Ectodermal cell (in vitro differentiated cells): Measurements from ENCODE around the gene SIL1.

Experiments used
- H3K27ac ChIP-seq: 2 replicates; pipeline ENCODE4 v1.7.0; 2013; ENCODE audit warnings: mild to moderate bottlenecking, low read depth, low read length; ENCODE audit not compliant: insufficient read depth, poor library complexity, severe bottlenecking
- H3K27me3 ChIP-seq: 2 replicates; pipeline ENCODE4 v1.7.0; 2013; ENCODE audit warnings: mild to moderate bottlenecking, low read length; ENCODE audit not compliant: insufficient read depth, control insufficient read depth, poor library complexity, severe bottlenecking
- H3K36me3 ChIP-seq: one replicate; pipeline ENCODE4 v1.7.0; 2013; ENCODE audit warnings: low read length; ENCODE audit not compliant: control insufficient read depth, insufficient read depth
- H3K4me1 ChIP-seq: one replicate; pipeline ENCODE4 v1.7.0; 2013; ENCODE audit warnings: low read length; ENCODE audit not compliant: control insufficient read depth, insufficient read depth
- H3K4me3 ChIP-seq: 2 replicates; pipeline ENCODE4 v1.7.0; 2013; ENCODE audit warnings: low read depth, low read length, control low read depth; ENCODE audit not compliant: insufficient read depth
- H3K9me3 ChIP-seq: 2 replicates; pipeline ENCODE4 v1.7.0; 2013; ENCODE audit warnings: mild to moderate bottlenecking, low read length, moderate library complexity; ENCODE audit not compliant: control insufficient read depth
- WGBS, 2 experiments: methylation state at CpG; one replicate each; pipeline ENCODE4 v1.1.7; 2013; ENCODE audit warnings: missing lambda C conversion rate in 2 of 2; 5-methylcytosine and 5-hydroxymethylcytosine counted together

Gene SIL1

GRCh38 chr5:138978080-138978479, 220.1 kb downstream of the SIL1 start:
- H3K27me3 ChIP-seq = no peaks in the 10 kb centered on the region
- WGBS, 2 experiments = 75 to 100% methylated on average over 1 of the region's 1 CpG
- no peak overlapping the region for H3K4me3 ChIP-seq
- no peaks in the 10 kb centered on the region for H3K9me3 ChIP-seq
- H3K27ac ChIP-seq = no peak overlapping the region
- no peaks in the 10 kb centered on the region for H3K4me1 ChIP-seq
- H3K36me3 ChIP-seq = no peaks in the 10 kb centered on the region

GRCh38 chr5:138975098-138975847, 222.9 kb downstream of the SIL1 start:
- 93 to 94% methylated on average over 10 of the region's 10 CpGs for WGBS, 2 experiments
- no peaks in the 10 kb centered on the region for H3K9me3 ChIP-seq
- H3K36me3 ChIP-seq = no peaks in the 10 kb centered on the region
- H3K27ac ChIP-seq = no peak overlapping the region
- peaks cover 15% of the 10 kb centered on the region for H3K4me1 ChIP-seq
- no peaks in the 10 kb centered on the region for H3K27me3 ChIP-seq
- H3K4me3 ChIP-seq = no peak overlapping the region

GRCh38 chr5:138974227-138975063, 223.7 kb downstream of the SIL1 start:
- no peaks in the 10 kb centered on the region for H3K9me3 ChIP-seq
- H3K4me1 ChIP-seq = peaks cover 17% of the 10 kb centered on the region
- H3K4me3 ChIP-seq = no peak overlapping the region
- no peaks in the 10 kb centered on the region for H3K27me3 ChIP-seq
- WGBS, 2 experiments = 77 to 80% methylated on average over 6 of the region's 8 CpGs
- no peak overlapping the region for H3K27ac ChIP-seq
- H3K36me3 ChIP-seq = no peaks in the 10 kb centered on the region

- no peaks in the 10 kb centered on the region for H3K27me3 ChIP-seq
- no peak overlapping the region for H3K27ac ChIP-seq
- no peaks in the 10 kb centered on the region for H3K9me3 ChIP-seq
- 90 to 92% methylated on average over 4 of the region's 4 CpGs for WGBS, 2 experiments
- no peaks in the 10 kb centered on the region for H3K36me3 ChIP-seq
- H3K4me3 ChIP-seq = no peak overlapping the region
- H3K4me1 ChIP-seq = peaks cover 27% of the 10 kb centered on the region
Observed at GRCh38 chr5:138972836-138973235, 225.3 kb downstream of the SIL1 start.

- Histone ChIP-seq H3K4me1 (peaks cover 27% of the 10 kb centered on the region), H3K27ac (no peak overlapping the region), H3K27me3 (no peaks in the 10 kb centered on the region), H3K9me3 (no peaks in the 10 kb centered on the region), H3K4me3 (no peak overlapping the region), H3K36me3 (no peaks in the 10 kb centered on the region)
- 90 to 94% methylated on average over 1 of the region's 1 CpG for WGBS, 2 experiments
Observed at GRCh38 chr5:138972230-138972629, 225.9 kb downstream of the SIL1 start.

GRCh38 chr5:138969323-138970002, 228.7 kb downstream of the SIL1 start:
- H3K27ac ChIP-seq = no peak overlapping the region
- WGBS, 2 experiments = 90 to 98% methylated on average over 5 of the region's 5 CpGs
- H3K27me3 ChIP-seq = no peaks in the 10 kb centered on the region
- no peaks in the 10 kb centered on the region for H3K9me3 ChIP-seq
- peaks cover 42% of the 10 kb centered on the region for H3K4me1 ChIP-seq
- no peak overlapping the region for H3K4me3 ChIP-seq
- H3K36me3 ChIP-seq = no peaks in the 10 kb centered on the region

- no peaks in the 10 kb centered on the region for H3K9me3 ChIP-seq
- 89 to 92% methylated on average over 4 of the region's 4 CpGs for WGBS, 2 experiments
- no peak overlapping the region for H3K27ac ChIP-seq
- no peaks in the 10 kb centered on the region for H3K36me3 ChIP-seq
- H3K4me1 ChIP-seq = peaks cover 50% of the 10 kb centered on the region
- H3K4me3 ChIP-seq = no peak overlapping the region
- no peaks in the 10 kb centered on the region for H3K27me3 ChIP-seq
Observed at GRCh38 chr5:138968601-138969000, 229.6 kb downstream of the SIL1 start.

- Histone ChIP-seq H3K27me3 (no peaks in the 10 kb centered on the region), H3K9me3 (no peaks in the 10 kb centered on the region), H3K4me3 (no peak overlapping the region), H3K36me3 (no peaks in the 10 kb centered on the region), H3K4me1 (peaks cover 57% of the 10 kb centered on the region), H3K27ac (no peak overlapping the region)
- 91 to 93% methylated on average over 10 of the region's 10 CpGs for WGBS, 2 experiments
Observed at GRCh38 chr5:138967791-138968448, 230.2 kb downstream of the SIL1 start.

GRCh38 chr5:138966236-138966985, 231.8 kb downstream of the SIL1 start:
- Histone ChIP-seq H3K27me3 (no peaks in the 10 kb centered on the region), H3K9me3 (no peaks in the 10 kb centered on the region), H3K4me3 (no peak overlapping the region), H3K36me3 (no peaks in the 10 kb centered on the region), H3K4me1 (peaks cover 58% of the 10 kb centered on the region), H3K27ac (no peak overlapping the region)
- 93 to 94% methylated on average over 10 of the region's 10 CpGs for WGBS, 2 experiments
